Loucy (cell line): ENCODE results near the gene CRYBA1.

Source experiments
- H2AFZ ChIP-seq: fragments of 200-600 bp; sonication (generic); 2 replicates; pipeline ENCODE4 v1.6.0; 2016; ENCODE audit warnings: antibody characterized with exemption, mild to moderate bottlenecking, low read length, moderate library complexity
- H3F3A ChIP-seq: fragments of 200-600 bp; 2 replicates; pipeline ENCODE4 v1.6.0; 2016; ENCODE audit warnings: antibody characterized with exemption, low read depth, mild to moderate bottlenecking
- H3K27me3 ChIP-seq: fragments of 200-600 bp; sonication (generic); 2 replicates; pipeline ENCODE4 v1.6.1; 2014; ENCODE audit warnings: low read length, mild to moderate bottlenecking; ENCODE audit not compliant: insufficient read depth, poor library complexity, severe bottlenecking
- H3K36me3 ChIP-seq: fragments of 200-600 bp; sonication (generic); 2 replicates; pipeline ENCODE4 v1.6.1; 2016; ENCODE audit warnings: low read length; ENCODE audit not compliant: insufficient read depth
- H3K4me1 ChIP-seq: fragments of 200-600 bp; sonication (generic); 2 replicates; pipeline ENCODE4 v1.5.1; 2014; ENCODE audit warnings: low read length, mild to moderate bottlenecking; ENCODE audit not compliant: insufficient read depth, poor library complexity, severe bottlenecking
- H3K4me2 ChIP-seq: fragments of 200-600 bp; sonication (generic); 2 replicates; pipeline ENCODE4 v1.6.0; 2014; ENCODE audit warnings: antibody characterized with exemption, low read length, low read depth, mild to moderate bottlenecking; ENCODE audit not compliant: poor library complexity, severe bottlenecking
- H3K4me3 ChIP-seq: fragments of 200-600 bp; sonication (generic); 2 replicates; pipeline ENCODE4 v1.5.1; 2014; ENCODE audit warnings: low read length, mild to moderate bottlenecking, mixed read lengths; ENCODE audit not compliant: poor library complexity, severe bottlenecking
- H3K79me2 ChIP-seq: fragments of 200-600 bp; sonication (generic); 2 replicates; pipeline ENCODE4 v1.6.1; 2014; ENCODE audit warnings: low read length; ENCODE audit not compliant: insufficient read depth
- H3K9ac ChIP-seq: fragments of 200-600 bp; sonication (generic); 2 replicates; pipeline ENCODE4 v1.6.0; 2014; ENCODE audit warnings: mild to moderate bottlenecking, low read depth, low read length, moderate library complexity; ENCODE audit not compliant: poor library complexity, severe bottlenecking
- H3K9me2 ChIP-seq: fragments of 200-600 bp; sonication (generic); replicated peaks from 2 replicates; pipeline ENCODE4 v1.6.1; 2016; ENCODE audit warnings: low read depth, low read length, mixed read lengths
- H3K9me3 ChIP-seq: fragments of 200-600 bp; sonication (generic); 2 replicates; pipeline ENCODE4 v1.6.1; 2014; ENCODE audit warnings: mild to moderate bottlenecking, antibody characterized with exemption, low read length, low read depth; ENCODE audit not compliant: insufficient read depth
- H4K20me1 ChIP-seq: fragments of 200-600 bp; sonication (generic); 2 replicates; pipeline ENCODE4 v1.6.0; 2014; ENCODE audit warnings: antibody characterized with exemption, low read length, mild to moderate bottlenecking; ENCODE audit not compliant: insufficient read depth, poor library complexity, severe bottlenecking
- EZH2phosphoT487 ChIP-seq: fragments of 200-600 bp; IDR thresholded peaks from 2 replicates; pipeline ENCODE4 v1.6.1; 2018; ENCODE audit warnings: antibody characterized with exemption, mild to moderate bottlenecking, moderate library complexity, borderline replicate concordance
- TF ChIP-seq, protein P1 (sequence below): fragments of 200-600 bp; sonication (generic); conservative IDR thresholded peaks from 2 replicates; pipeline ENCODE4 v1.5.1; 2014; ENCODE audit warnings: mild to moderate bottlenecking, antibody characterized with exemption, low read length

CRYBA1 gene

DNA sequence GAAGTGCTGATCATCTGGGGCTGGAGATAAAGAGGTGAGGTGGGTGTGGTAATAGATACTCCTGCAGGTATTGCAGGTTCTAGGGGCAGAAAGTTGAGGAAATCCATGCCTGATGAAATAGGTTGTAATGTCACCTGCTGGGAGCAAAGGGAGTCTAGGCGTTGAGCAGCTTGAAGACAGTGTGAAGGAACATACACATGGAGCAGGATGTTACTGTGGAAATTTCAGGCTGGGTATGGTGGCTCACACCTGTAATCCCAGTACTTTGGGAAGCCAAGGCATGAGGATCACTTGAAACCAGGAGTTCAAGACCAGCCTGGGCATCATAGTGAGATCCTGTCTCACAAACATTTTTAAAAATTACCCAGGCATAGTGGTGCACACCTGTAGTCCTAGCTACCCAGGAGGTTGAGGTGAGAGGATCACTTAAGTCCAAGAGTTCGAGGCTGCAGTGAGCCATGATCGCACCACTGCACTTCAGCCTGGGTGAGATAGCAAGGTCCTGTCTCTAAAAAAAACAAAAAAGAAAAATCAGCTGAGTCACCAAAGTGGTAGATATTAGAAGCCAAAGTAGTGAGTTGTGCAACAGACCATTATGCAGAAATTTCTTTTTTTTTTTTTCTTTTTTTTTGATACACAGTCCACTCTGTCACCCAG, 9.1 kb upstream of the CRYBA1 start:
- Histone ChIP-seq H3K4me1 (no peaks in the 10 kb centered on the region), H3K9me2 (no peaks in the 10 kb centered on the region), H3K9me3 (no peaks in the 10 kb centered on the region), H3K9ac (no peak overlapping the region), H3K36me3 (no peaks in the 10 kb centered on the region), H3K79me2 (no peaks in the 10 kb centered on the region), H3K27me3 (no peaks in the 10 kb centered on the region), H4K20me1 (no peaks in the 10 kb centered on the region), H2AFZ (no peak overlapping the region), H3F3A (no peaks in the 10 kb centered on the region), H3K4me3 (no peak overlapping the region), H3K4me2 (no peak overlapping the region)
- TF ChIP-seq EZH2phosphoT487 = no peak
- TF ChIP-seq, protein P1, sequence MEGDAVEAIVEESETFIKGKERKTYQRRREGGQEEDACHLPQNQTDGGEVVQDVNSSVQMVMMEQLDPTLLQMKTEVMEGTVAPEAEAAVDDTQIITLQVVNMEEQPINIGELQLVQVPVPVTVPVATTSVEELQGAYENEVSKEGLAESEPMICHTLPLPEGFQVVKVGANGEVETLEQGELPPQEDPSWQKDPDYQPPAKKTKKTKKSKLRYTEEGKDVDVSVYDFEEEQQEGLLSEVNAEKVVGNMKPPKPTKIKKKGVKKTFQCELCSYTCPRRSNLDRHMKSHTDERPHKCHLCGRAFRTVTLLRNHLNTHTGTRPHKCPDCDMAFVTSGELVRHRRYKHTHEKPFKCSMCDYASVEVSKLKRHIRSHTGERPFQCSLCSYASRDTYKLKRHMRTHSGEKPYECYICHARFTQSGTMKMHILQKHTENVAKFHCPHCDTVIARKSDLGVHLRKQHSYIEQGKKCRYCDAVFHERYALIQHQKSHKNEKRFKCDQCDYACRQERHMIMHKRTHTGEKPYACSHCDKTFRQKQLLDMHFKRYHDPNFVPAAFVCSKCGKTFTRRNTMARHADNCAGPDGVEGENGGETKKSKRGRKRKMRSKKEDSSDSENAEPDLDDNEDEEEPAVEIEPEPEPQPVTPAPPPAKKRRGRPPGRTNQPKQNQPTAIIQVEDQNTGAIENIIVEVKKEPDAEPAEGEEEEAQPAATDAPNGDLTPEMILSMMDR = no peak

DNA sequence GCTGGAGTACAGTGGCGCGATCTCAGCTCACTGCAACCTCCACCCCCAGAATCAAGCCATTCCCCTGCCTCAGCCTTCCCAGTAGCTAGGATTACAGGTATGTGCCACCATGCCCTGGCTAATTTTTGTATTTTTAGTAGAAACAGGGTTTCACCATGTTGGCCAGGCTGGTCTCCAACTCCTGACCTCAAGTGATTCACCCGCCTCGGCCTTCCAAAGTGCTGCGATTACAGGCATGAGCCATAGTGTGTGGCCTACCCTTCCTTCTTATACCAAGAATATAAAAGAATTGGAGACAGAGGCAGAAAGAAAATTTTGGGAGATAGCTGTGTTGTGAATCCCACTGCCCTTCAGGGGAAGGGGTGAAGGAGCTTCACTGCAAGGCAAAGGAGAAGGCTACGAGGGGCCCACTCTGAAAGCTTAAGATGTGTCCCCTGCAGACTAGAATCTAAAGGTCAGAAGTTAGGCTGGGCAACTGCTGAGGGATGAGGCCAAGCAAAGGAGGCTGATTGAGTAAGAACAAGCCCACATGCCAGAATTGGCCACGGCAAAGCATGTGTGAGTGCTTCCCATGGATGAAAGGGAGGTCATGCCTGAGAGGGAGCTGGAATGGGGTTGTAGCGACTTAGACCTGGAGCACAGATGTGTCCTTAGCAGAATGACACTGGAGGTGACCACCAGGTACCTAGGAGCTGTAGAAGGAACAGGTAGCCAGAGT, 8.4 kb upstream of the CRYBA1 start:
- Histone ChIP-seq H3F3A (no peaks in the 10 kb centered on the region), H3K79me2 (no peaks in the 10 kb centered on the region), H2AFZ (no peak overlapping the region), H3K9me3 (no peaks in the 10 kb centered on the region), H3K9ac (no peak overlapping the region), H3K4me2 (no peak overlapping the region), H3K9me2 (no peaks in the 10 kb centered on the region), H4K20me1 (no peaks in the 10 kb centered on the region), H3K4me3 (no peak overlapping the region), H3K27me3 (no peaks in the 10 kb centered on the region), H3K4me1 (no peaks in the 10 kb centered on the region), H3K36me3 (no peaks in the 10 kb centered on the region)
- TF ChIP-seq, protein P1 = no peak
- TF ChIP-seq EZH2phosphoT487 = no peak

DNA sequence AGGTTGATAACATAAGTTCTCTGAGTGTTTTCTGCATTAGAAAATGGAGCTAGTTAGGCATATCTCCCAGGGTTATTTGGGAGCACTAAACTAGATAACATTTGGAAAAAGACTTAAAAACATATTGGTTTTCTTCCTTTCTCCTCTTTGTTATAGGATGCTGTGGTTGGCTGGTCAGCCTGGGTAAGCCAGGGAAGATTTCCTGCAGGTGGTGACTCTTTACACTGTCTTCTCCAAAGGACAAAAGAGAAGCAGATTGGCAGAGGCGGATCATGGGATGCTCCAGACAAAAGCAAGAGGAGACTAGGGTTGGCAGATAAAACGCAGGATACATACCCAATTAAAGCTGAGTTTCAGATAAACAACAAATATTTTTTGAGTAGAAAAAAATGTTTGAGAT, 6.2 kb upstream of the CRYBA1 start:
- Histone ChIP-seq H3K4me1 (no peaks in the 10 kb centered on the region), H3K9ac (no peak overlapping the region), H4K20me1 (no peaks in the 10 kb centered on the region), H3K9me2 (no peaks in the 10 kb centered on the region), H2AFZ (no peak overlapping the region), H3F3A (no peaks in the 10 kb centered on the region), H3K79me2 (no peaks in the 10 kb centered on the region), H3K4me3 (no peak overlapping the region), H3K36me3 (no peaks in the 10 kb centered on the region), H3K4me2 (no peak overlapping the region), H3K9me3 (no peaks in the 10 kb centered on the region), H3K27me3 (no peaks in the 10 kb centered on the region)
- TF ChIP-seq EZH2phosphoT487 = no peak
- TF ChIP-seq, protein P1 = no peak
